GM19099 (cell line): ENCODE results near the gene KLK8.

Source experiments
- POLR2A ChIP-seq: IDR thresholded peaks from 3 replicates; pipeline ENCODE4 v1.6.1; 2011; ENCODE audit warnings: low read depth; ENCODE audit not compliant: insufficient read length; ENCODE audit errors: extremely low read depth

Gene KLK8

DNA sequence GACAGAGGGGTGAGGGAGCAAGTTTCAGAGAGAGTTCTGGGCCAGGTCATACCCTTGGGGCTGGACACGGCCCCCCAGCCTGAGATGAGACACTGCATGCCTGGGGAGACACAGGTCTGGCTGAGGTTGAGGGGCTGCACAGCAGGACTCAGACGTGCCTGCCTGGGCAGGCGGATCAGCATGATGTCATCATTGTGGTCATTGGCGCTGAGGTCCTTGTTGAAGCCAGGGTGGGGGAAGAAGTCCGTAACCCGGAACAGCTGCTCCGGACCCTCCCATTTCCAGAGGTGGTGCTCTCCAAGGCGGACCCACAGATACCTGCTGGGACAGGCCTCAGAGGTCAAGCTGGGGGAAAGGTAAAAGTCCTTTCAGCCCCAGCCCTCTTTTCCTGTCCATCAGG lies 5.0 kb upstream of the KLK8 start:
- TF ChIP-seq POLR2A: no peak

- no peak for TF ChIP-seq POLR2A
These were observed 3.8 kb upstream of the KLK8 start for GRCh38 chr19:51005248-51005647.

GRCh38 chr19:51003316-51003715 lies 1.9 kb upstream of the KLK8 start:
- TF ChIP-seq POLR2A: no peak

- no peak for TF ChIP-seq POLR2A
These were observed 1.3 kb upstream of the KLK8 start for GRCh38 chr19:51002542-51003311.

- TF ChIP-seq POLR2A: no peak
These were observed 707 bp upstream of the KLK8 start for GRCh38 chr19:51002089-51002532.

DNA sequence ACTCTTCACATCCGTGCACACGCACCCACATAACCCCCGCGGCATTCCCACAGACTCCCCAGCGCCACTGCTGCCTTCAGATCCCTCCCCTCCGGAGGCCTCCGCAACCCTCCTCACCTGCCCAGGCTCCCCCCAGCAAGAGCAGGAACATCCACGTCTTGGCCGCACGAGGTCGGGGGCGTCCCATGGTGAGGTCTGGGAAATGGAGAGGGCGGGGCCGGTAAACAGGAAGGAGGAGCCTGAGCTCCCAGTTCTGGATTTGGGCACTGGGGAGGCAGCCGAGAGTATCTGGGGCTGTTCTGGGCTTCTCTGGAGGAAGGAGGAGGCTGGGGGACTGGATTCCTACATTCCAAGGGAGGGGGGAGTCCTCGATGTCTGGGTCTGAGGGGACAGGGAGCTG lies 423 bp downstream of the KLK8 start:
- no peak for TF ChIP-seq POLR2A

GRCh38 chr19:51000426-51000825 lies 978 bp downstream of the KLK8 start:
- TF ChIP-seq POLR2A: no peak

- no peak for TF ChIP-seq POLR2A
These were observed 2.7 kb downstream of the KLK8 start for GRCh38 chr19:50998686-50999085.

GRCh38 chr19:50998061-50998460 lies 3.3 kb downstream of the KLK8 start:
- TF ChIP-seq POLR2A: no peak

DNA sequence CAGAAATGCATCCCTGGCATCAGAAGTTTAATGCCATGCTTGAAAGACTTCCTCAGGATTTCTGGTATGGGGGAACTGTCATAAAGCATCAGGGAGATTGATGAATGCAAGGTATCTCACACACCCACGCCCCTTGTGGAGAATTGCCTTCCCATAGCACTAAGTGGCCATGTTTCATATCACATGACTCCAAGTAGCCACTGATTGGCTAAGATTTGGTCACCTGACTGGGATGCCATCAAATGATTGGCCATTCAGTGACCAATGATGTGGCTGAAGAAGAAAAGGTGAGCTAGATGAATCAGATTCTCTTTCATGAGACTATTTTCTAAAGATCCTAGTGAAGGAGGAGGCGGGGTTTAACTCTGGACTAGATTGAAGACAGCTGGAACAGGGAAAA lies 7.3 kb downstream of the KLK8 start:
- no peak for TF ChIP-seq POLR2A

GRCh38 chr19:50992666-50993035 lies 8.8 kb downstream of the KLK8 start:
- no peak for TF ChIP-seq POLR2A

DNA sequence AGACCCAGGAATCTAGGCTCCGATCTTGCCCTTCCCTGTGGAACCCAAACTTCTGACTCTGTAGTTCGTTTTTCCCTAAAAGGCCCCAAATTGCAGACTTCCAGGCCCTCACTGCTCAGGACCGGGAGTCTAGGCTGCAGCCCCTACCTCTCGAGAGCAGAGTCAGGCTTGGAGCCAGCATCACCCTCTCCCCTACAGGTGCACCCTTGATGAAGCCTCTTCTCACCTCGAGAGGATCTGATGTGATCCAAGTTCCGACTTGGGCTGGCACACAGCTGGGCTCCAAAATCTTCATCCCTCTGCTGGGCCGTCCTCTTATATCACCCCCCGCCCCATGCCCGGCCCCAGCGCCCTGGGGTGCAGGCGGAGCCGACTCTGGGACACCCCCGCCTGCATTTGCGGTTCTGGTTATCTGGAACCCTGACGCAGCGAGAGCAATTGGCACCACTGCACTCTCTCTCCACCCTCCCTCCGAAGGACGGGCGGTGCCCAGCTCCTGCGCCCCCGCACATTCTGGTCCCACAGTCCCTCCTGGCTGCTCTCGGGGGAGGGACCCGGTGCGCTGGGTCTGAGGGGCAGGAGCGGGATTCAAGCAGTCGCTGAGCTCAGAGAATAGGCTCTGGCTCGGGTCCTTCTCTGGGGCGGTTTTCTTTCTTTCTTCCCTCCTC lies 17.6 kb downstream of the KLK8 start, which contains the start of gene KLK7:
Gene KLK7 (minus strand): TSS at position 293 of the 668 bp plus-strand sequence. CDS start 1,518 bp downstream, outside the sequence.
- TF ChIP-seq POLR2A: no peak

- TF ChIP-seq POLR2A: no peak
These were observed 19.2 kb downstream of the KLK8 start for GRCh38 chr19:50982186-50982585.

- no peak for TF ChIP-seq POLR2A
These were observed 19.7 kb downstream of the KLK8 start for GRCh38 chr19:50981587-50982146.

- TF ChIP-seq POLR2A: no peak
These were observed 21.2 kb downstream of the KLK8 start for GRCh38 chr19:50980208-50980607.

- TF ChIP-seq POLR2A: no peak
These were observed 21.6 kb downstream of the KLK8 start for GRCh38 chr19:50979758-50980157.

GRCh38 chr19:50978772-50979390 lies 22.5 kb downstream of the KLK8 start:
- no peak for TF ChIP-seq POLR2A
